ENCODE data around the gene MCEMP1.

DNA sequence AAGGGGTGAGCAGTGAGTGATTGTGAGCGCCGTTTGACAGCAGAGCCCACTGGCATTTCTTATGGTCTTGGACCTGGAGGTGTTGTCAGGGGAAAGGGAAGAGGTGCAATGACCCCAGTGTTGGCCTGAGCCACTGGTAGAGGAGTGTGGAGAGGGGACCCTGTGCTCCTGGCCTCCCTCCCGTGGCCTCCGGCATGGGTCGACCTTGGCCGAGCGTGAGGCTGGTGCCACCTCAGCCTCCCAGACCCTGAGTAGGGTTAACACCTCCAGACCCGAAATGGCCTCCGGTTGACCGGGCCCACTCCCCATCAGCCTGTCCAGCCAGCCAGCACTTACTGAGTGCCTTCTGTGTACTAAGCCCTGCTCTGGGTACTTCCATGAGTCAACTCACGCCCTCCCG, 10.3 kb downstream of the MCEMP1 start:
- TF ChIP-seq, protein P1, sequence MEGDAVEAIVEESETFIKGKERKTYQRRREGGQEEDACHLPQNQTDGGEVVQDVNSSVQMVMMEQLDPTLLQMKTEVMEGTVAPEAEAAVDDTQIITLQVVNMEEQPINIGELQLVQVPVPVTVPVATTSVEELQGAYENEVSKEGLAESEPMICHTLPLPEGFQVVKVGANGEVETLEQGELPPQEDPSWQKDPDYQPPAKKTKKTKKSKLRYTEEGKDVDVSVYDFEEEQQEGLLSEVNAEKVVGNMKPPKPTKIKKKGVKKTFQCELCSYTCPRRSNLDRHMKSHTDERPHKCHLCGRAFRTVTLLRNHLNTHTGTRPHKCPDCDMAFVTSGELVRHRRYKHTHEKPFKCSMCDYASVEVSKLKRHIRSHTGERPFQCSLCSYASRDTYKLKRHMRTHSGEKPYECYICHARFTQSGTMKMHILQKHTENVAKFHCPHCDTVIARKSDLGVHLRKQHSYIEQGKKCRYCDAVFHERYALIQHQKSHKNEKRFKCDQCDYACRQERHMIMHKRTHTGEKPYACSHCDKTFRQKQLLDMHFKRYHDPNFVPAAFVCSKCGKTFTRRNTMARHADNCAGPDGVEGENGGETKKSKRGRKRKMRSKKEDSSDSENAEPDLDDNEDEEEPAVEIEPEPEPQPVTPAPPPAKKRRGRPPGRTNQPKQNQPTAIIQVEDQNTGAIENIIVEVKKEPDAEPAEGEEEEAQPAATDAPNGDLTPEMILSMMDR (IDR thresholded peaks at IDR 0.05), result no peak
- TF ChIP-seq POLR2A (IDR thresholded peaks at IDR 0.05), result no peak
